Measurements from ENCODE around the gene ATXN1.
"Not testable (repeated sequence)": the region's sequence is repeated elsewhere in the genome, so short reads cannot be mapped to it uniquely, and the experiment has no call there.

Gene ATXN1

DNA sequence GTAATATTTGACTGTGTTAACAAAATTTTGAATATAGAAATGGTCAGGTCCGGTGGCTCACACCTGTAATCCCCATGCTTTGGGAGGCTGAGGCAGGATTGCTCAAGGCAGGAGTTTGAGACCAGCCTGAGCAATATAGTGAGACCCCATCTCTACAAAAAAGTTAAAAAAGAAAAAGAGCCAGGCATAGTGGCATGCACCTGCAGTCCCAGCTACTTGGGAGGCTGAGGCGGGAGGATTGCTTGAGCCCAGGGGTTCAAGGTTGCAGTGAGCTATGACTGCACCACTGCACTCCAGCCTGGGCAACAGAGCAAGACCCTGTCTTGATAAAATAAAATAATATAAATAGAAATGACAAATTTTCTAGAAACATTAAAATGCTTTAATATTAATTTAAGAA is 147.8 kb downstream of the ATXN1 start:
- ATAC-seq (ENCODE audit: low read depth); H3K4me1 ChIP-seq (ENCODE audit: insufficient read depth, poor library complexity, severe bottlenecking); DNase-seq (ENCODE audit: low spot score); H3K9me3 ChIP-seq (ENCODE audit: severe bottlenecking); H3K27me3 ChIP-seq (ENCODE audit: insufficient read depth, poor library complexity, severe bottlenecking); H3K36me3 ChIP-seq (ENCODE audit: low read depth); H3K4me3 ChIP-seq (ENCODE audit: severe bottlenecking); H3K27ac ChIP-seq (ENCODE audit: poor library complexity, severe bottlenecking): not testable (repeated sequence)

DNA sequence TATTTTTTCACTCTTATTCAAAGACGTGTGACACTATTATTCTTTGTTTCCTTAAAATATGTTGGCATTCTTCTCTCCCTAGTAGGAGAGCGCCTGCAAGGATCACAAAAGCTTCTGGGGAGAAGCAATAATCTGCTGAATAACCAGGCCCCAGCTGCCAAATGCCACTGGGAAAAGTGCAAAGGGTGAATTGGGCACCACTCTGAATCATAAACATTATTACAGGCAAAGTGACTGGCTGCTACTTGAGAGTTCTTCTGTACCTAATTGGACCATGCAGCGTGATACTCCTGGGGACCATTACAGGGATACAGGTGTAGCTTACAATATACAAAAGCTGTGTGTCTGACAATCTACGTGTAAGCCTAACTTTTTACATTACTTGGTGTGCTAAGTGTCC is 152.8 kb downstream of the ATXN1 start:
- no peak for TF ChIP-seq CTCF (IDR thresholded peaks at IDR 0.05; ENCODE audit: poor library complexity, severe bottlenecking)
- DNase-seq (ENCODE audit: low spot score), result no peak

GRCh38 chr6:16602035-16602434 is 159.2 kb downstream of the ATXN1 start:
- no peak for ATAC-seq (ENCODE audit: low read depth)
- no peak for TF ChIP-seq CTCF (IDR thresholded peaks at IDR 0.05; ENCODE audit: poor library complexity, severe bottlenecking)
- H3K27ac ChIP-seq (ENCODE audit: poor library complexity, severe bottlenecking), result no peak overlapping the region

More for the DNA sequence above, 152.8 kb downstream of the ATXN1 start:
- Histone ChIP-seq H3K4me3 (ENCODE audit: severe bottlenecking) (no peak overlapping the region), H3K27me3 (ENCODE audit: insufficient read depth, poor library complexity, severe bottlenecking) (no peaks in the 10 kb centered on the region), H3K36me3 (ENCODE audit: low read depth) (no peaks in the 10 kb centered on the region), H3K27ac (ENCODE audit: poor library complexity, severe bottlenecking) (no peak overlapping the region), H3K9me3 (ENCODE audit: severe bottlenecking) (no peaks in the 10 kb centered on the region), H3K4me1 (ENCODE audit: insufficient read depth, poor library complexity, severe bottlenecking) (no peaks in the 10 kb centered on the region)
- no peak for ATAC-seq (ENCODE audit: low read depth)

DNA sequence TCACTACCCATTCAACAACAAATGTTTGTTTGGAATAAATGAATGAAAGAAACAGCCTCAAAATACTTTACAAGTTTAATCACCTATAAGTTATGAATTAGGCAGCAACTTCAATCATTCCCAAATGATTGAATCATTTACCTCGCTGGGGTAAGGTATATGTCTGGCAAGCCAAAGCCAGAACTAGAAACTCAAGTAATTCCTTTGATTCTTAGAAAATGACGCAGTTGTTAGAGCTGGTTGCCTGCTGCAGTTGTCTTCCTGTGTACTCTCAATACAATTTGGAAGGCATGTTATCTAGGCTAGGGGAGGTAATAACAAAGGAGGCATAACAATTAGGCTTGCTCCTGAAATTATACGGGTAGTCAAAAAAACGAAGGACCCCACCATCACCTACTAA is 160.6 kb downstream of the ATXN1 start:
- no peak for ATAC-seq (ENCODE audit: low read depth)
- Histone ChIP-seq H3K36me3 (ENCODE audit: low read depth) (no peaks in the 10 kb centered on the region), H3K27me3 (ENCODE audit: insufficient read depth, poor library complexity, severe bottlenecking) (no peaks in the 10 kb centered on the region), H3K4me1 (ENCODE audit: insufficient read depth, poor library complexity, severe bottlenecking) (no peaks in the 10 kb centered on the region), H3K4me3 (ENCODE audit: severe bottlenecking) (no peak overlapping the region), H3K9me3 (ENCODE audit: severe bottlenecking) (peaks cover 2% of the 10 kb centered on the region), H3K27ac (ENCODE audit: poor library complexity, severe bottlenecking) (no peak overlapping the region)
- no peak for DNase-seq (ENCODE audit: low spot score)
- TF ChIP-seq CTCF (IDR thresholded peaks at IDR 0.05; ENCODE audit: poor library complexity, severe bottlenecking), result no peak

More at GRCh38 chr6:16602035-16602434, 159.2 kb downstream of the ATXN1 start:
- Histone ChIP-seq H3K9me3 (ENCODE audit: severe bottlenecking) (peaks cover 2% of the 10 kb centered on the region), H3K4me3 (ENCODE audit: severe bottlenecking) (no peak overlapping the region), H3K27me3 (ENCODE audit: insufficient read depth, poor library complexity, severe bottlenecking) (no peaks in the 10 kb centered on the region), H3K4me1 (ENCODE audit: insufficient read depth, poor library complexity, severe bottlenecking) (no peaks in the 10 kb centered on the region), H3K36me3 (ENCODE audit: low read depth) (no peaks in the 10 kb centered on the region)
- no peak for DNase-seq (ENCODE audit: low spot score)

GRCh38 chr6:16600026-16600425 is 161.2 kb downstream of the ATXN1 start:
- Histone ChIP-seq H3K4me3 (ENCODE audit: severe bottlenecking) (no peak overlapping the region), H3K27ac (ENCODE audit: poor library complexity, severe bottlenecking) (no peak overlapping the region), H3K27me3 (ENCODE audit: insufficient read depth, poor library complexity, severe bottlenecking) (no peaks in the 10 kb centered on the region), H3K9me3 (ENCODE audit: severe bottlenecking) (peaks cover 2% of the 10 kb centered on the region), H3K36me3 (ENCODE audit: low read depth) (no peaks in the 10 kb centered on the region), H3K4me1 (ENCODE audit: insufficient read depth, poor library complexity, severe bottlenecking) (no peaks in the 10 kb centered on the region)
- ATAC-seq (ENCODE audit: low read depth), result no peak
- DNase-seq (ENCODE audit: low spot score), result no peak
- no peak for TF ChIP-seq CTCF (IDR thresholded peaks at IDR 0.05; ENCODE audit: poor library complexity, severe bottlenecking)

Measured in RWPE2 (cell line).